NCI-H748 treated with DMSO at 0.1 percent for 48 hours (cell line): Measurements from ENCODE around the gene SLC39A2.
"Not testable (repeated sequence)": the region's sequence is repeated elsewhere in the genome, so short reads cannot be mapped to it uniquely, and the experiment has no call there.

Source experiments
- DNase-seq: peaks from one replicate; lab custom pipeline; 2025; lab: John Stamatoyannopoulos, UW

The SLC39A2 gene

GRCh38 chr14:21025371-21026273 lies 26.5 kb downstream of the SLC39A2 start:
- DNase-seq, result no peak

GRCh38 chr14:21026274-21026987 lies 27.3 kb downstream of the SLC39A2 start:
- no peak for DNase-seq

GRCh38 chr14:21026988-21027315 lies 27.9 kb downstream of the SLC39A2 start:
- DNase-seq, result no peak

GRCh38 chr14:21029917-21030316 lies 30.8 kb downstream of the SLC39A2 start, which contains the start of gene TPPP2:
Gene TPPP2 (plus strand): TSS chr14:21030217. CDS start chr14:21030582, 365 bp downstream.
- no peak for DNase-seq

- no peak for DNase-seq
Observed at GRCh38 chr14:21030531-21030930, 31.4 kb downstream of the SLC39A2 start.

- no peak for DNase-seq
Observed at GRCh38 chr14:21032326-21033132, 33.4 kb downstream of the SLC39A2 start.

GRCh38 chr14:21033133-21033698 lies 34.1 kb downstream of the SLC39A2 start:
- DNase-seq, result no peak

GRCh38 chr14:21034707-21035106 lies 35.6 kb downstream of the SLC39A2 start, which contains the start of gene RNASE13:
Gene RNASE13 (minus strand): TSS chr14:21034807. CDS start chr14:21034288, 519 bp downstream.
- DNase-seq, result no peak

GRCh38 chr14:21036751-21037150 lies 37.7 kb downstream of the SLC39A2 start:
- DNase-seq, result no peak

- no peak for DNase-seq
Observed at GRCh38 chr14:21037156-21037555, 38.1 kb downstream of the SLC39A2 start.

- no peak for DNase-seq
Observed at GRCh38 chr14:21038441-21039422, 39.6 kb downstream of the SLC39A2 start.

GRCh38 chr14:21039585-21040369 lies 40.7 kb downstream of the SLC39A2 start:
- no peak for DNase-seq

GRCh38 chr14:21040370-21040925 lies 41.4 kb downstream of the SLC39A2 start:
- no peak for DNase-seq

- DNase-seq, result not testable (repeated sequence)
Observed at GRCh38 chr14:21040941-21041340, 41.8 kb downstream of the SLC39A2 start.

GRCh38 chr14:21041676-21042433 lies 42.8 kb downstream of the SLC39A2 start, which contains the start of gene RNASE7:
Gene RNASE7 (plus strand): TSS chr14:21042362. CDS start chr14:21042993, 631 bp downstream.
- no peak for DNase-seq

- no peak for DNase-seq
Observed at GRCh38 chr14:21042918-21043317, 43.8 kb downstream of the SLC39A2 start.

- no peak for DNase-seq
Observed at GRCh38 chr14:21043387-21043973, 44.4 kb downstream of the SLC39A2 start.

GRCh38 chr14:21043974-21044618 lies 45.0 kb downstream of the SLC39A2 start:
- no peak for DNase-seq
